GOT3 (cell line): ENCODE results near the gene FHL1.
"Not testable (repeated sequence)": the region's sequence is repeated elsewhere in the genome, so short reads cannot be mapped to it uniquely, and the experiment has no call there.

Experiments used
- DNase-seq: peaks from one replicate; lab custom pipeline; 2025; ENCODE audit warnings: mixed read lengths; lab: John Stamatoyannopoulos, UW

The FHL1 gene

DNA sequence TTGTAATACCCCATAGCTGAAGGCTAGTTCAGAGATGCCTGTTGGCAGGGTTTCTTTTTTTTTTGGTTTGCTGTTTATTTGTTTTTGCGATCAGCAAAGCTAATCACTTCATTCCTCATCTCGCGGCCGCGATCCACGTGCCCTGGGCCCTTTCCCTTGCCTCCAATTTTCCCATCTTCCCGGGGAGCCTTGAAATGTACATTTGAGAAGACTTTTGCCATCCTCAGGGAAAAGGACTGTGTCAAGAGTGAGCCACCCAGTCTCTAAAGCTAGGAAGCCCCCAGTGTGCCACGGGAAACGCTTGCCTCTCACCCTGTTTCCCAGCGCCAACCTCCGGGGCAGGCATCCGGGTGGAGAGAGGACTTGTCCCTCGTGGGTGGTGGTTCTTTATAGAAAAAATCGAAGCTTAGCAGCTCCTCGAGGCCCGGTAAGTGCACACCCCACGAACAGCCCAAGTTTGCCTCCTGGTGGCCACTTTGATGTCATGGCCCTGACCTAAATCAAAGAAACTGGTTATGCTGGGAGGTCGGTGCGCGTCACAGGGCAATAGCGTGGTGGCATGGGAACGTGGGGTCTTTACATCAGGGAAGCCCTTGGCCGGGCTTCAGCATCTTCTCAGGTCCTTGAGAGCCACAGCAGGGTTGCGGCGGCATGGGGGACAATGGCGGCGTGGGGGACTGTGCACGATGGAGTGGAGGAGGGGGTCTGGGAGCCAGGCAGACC is 61.8 kb downstream of the FHL1 start:
- no peak for DNase-seq

DNA sequence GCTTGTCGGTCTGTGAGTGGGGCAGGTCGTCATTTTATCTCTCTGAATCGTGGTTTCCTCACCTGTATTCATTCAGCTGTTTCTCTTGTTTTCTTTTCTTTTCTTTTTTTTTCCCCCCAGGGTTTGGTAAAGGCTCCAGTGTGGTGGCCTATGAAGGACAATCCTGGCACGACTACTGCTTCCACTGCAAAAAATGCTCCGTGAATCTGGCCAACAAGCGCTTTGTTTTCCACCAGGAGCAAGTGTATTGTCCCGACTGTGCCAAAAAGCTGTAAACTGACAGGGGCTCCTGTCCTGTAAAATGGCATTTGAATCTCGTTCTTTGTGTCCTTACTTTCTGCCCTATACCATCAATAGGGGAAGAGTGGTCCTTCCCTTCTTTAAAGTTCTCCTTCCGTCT is 62.4 kb downstream of the FHL1 start:
- DNase-seq, result no peak

DNA sequence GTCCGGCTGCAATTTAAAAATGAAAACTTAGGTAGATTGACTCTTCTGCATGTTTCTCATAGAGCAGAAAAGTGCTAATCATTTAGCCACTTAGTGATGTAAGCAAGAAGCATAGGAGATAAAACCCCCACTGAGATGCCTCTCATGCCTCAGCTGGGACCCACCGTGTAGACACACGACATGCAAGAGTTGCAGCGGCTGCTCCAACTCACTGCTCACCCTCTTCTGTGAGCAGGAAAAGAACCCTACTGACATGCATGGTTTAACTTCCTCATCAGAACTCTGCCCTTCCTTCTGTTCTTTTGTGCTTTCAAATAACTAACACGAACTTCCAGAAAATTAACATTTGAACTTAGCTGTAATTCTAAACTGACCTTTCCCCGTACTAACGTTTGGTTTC is 62.9 kb downstream of the FHL1 start:
- DNase-seq, result no peak

DNA sequence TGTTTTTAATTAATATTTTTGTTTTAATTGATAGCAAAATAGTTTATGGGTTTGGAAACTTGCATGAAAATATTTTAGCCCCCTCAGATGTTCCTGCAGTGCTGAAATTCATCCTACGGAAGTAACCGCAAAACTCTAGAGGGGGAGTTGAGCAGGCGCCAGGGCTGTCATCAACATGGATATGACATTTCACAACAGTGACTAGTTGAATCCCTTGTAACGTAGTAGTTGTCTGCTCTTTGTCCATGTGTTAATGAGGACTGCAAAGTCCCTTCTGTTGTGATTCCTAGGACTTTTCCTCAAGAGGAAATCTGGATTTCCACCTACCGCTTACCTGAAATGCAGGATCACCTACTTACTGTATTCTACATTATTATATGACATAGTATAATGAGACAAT is 63.5 kb downstream of the FHL1 start:
- no peak for DNase-seq

DNA sequence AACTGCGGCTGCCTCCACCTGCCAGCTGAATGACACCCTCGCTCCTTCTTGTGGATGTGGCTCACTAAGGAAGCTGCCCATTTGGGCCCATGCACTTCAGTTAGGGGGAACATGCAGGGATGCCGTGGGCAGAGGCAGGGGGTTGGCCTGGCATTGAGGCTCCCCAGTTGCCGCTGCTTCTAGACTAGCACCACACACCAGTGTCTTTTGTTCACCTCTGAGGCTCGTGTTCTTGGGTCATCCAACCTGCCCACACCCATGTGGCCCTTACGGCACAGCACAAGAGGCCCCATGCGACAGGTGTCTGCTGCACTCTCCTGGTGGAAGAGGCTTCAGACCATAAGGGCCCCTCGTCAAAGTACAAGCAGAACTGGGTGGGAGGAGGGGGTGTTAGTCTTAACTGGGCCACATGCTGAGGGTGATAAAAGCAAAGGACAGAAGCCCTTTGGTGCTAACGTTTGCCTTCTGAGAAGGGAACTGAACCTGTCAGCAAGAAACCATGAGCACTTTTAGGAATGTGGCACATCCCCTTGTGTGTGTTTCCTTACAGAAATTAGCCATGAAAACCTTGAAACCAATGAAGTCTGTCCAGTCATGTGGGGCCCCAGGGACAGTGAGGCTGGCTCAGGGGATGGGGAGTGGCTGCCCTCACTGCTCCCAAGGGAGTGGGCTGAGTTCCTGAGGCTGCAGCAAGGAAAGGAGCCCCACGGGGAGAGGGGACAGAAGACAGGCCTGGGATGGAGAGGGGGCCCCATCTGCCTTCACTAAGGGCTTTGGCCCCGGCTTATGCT is 64.6 kb downstream of the FHL1 start:
- DNase-seq, result no peak

DNA sequence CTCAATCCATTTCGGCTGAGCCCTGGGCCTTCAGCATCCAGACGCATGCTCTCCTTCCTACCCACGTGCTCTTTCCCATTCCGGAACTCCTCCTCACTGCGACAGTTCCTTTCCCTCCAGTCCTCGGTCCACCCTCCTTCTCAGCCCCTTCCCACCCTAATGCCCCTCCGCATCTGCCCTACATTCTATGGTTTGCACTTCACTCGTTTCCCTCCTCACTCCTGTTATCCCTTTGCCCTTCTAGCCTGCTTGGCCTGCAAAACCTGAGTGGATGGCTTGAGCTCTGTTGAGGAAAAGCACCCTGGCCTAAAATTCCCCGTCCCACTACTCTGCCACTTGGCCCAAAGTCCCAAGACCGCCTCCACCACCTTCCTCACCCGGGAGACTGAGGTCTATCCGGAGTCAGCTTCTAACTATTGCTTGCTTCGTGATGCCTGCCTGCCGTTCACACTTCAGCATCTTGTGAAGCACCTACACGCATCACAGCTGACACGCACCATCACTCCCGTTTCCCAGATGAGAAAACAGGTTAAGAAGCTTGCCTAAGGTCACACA is 65.3 kb downstream of the FHL1 start:
- DNase-seq, result no peak

DNA sequence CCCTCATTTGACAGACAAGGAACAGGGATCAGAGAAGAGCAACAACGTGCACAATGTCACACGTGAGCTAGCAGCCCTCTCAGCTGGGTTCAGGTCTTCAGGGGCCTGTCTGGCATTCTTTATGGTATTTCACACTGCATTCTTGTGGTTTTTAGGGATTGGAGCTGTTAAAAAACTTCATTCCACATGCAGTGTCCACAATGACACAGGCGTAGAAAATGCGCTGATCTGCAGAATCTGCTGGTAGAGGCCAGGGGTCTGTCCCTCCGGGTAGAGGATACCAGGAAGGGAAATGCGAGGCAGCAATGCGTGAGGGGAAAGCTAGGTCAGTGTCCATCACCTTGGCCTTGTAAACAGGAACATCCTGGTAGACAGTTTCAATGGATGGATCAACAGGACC is 67.2 kb downstream of the FHL1 start:
- peak; percentile 2 for DNase-seq

DNA sequence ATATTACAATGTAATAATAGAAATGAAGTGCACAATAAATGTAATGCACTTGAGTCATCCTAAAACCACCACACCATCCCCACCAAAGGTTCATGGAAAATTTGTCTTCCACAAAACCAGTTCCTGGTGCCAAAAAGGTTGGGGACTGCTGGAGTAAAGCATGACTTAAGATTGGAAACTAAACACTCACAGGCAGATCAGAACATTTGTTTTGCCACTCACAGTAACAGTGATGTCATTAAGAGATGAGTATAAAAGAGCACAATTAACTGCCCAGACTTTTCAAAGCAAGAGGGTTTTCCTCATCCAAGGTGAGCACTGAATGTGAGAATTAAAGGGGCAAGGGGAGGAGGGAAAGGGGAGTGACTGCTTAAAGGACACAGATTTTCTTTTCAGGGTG is 68.2 kb downstream of the FHL1 start:
- no peak for DNase-seq

DNA sequence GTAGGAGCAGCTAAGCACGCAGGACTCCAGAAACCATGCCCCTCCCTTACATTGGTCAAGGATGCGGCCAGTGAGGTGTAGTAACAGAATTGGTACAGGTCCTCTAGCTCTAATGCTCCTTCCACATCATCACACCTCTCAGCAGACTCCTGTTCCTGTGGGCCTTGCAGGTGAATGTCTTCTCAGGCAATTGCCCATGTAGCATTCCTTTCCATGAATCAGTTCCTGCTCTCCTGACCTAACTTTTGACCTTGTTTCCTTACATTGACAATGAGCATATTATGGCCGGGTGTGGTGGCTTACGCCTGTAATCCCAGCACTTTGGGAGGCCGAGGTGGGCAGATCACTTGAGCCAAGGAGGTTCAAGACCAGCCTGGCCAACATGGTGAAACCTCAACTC is 72.6 kb downstream of the FHL1 start:
- no peak for DNase-seq

DNA sequence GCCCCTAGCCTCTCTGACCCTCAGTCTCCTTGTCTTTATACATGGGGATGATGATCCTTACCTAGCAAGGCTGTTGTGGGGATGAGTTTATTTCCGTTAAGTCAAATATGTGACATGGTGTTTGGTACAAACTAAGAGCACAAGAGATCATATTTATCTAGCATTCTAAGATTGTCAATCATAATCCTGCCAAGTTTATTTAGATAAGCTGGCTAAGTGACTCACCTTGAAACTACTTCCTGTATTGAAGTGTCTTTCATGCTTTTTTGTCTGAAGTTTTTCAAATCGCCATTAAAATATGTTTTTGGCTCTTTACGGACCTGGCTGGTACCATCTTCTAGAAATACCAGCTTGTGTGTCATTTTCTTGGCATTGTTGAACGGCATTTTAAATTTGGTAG is 73.2 kb downstream of the FHL1 start:
- DNase-seq, result no peak

DNA sequence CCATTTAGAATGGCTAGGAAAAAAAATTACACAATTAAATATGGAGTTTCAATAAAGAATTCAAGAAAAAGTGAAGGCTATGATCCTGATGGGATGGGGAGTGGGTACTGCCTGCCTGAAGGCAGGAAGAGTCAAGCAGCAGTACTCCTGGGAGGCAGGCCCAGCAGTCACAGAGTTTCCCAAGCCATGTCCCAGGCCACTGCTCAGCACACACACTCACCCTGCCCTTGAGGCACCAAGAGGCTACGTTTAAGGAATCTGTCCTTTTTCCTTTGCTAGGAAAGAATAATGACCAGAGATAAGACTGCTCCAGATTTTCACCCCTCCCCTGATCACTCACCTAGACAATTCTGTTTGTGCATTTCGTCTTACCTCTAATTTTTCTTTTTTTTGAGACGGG is 73.6 kb downstream of the FHL1 start:
- no peak for DNase-seq

DNA sequence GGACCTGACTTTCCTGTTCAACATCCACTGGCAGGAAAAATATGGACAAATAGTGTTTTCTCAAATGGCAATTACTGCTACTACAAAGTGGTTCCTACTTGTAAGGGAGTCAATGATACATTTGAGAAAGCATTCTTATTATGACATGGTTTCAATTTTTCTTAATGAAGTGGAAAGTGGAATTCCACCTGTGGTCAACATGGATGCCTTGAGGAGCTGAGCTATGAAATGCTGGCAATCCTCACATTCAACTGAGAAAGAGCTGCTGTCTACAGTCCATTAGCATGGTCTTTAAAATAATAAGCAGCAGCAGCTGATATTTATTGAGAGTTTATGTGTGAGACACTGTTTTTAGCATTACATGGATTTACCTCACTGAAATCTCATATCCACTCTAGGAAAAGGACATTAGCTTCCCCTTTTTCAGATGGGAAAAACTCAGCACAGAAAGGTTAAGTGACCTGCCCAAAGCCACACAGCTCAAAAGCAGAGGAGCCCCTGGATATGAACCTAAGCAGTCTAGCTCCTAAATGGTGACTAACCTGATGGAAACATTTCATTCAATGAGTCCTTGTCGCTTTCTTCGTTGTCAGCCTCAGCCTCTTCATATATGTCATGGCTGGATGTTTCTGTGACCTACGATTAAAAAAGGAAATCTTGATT is 74.6 kb downstream of the FHL1 start:
- no peak for DNase-seq

DNA sequence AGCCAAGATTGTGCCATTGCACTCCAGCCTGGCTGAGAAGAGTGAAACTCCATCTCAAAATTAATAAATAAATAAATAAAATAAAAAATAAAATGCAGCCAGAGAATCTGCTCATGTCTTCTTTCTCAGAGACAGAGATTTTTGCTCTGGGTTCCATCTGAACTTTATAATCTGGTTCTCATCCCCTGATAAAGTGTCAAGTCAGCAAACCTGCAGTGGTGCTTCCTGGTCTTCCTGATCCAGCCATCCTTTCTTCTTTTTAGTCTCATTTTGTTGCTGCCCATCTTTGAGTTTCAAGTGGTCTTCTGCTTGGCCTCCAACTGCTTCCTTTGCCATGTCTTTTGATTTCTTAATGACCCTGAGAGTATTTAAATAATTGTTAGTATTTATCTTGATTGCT is 79.7 kb downstream of the FHL1 start:
- no peak for DNase-seq

DNA sequence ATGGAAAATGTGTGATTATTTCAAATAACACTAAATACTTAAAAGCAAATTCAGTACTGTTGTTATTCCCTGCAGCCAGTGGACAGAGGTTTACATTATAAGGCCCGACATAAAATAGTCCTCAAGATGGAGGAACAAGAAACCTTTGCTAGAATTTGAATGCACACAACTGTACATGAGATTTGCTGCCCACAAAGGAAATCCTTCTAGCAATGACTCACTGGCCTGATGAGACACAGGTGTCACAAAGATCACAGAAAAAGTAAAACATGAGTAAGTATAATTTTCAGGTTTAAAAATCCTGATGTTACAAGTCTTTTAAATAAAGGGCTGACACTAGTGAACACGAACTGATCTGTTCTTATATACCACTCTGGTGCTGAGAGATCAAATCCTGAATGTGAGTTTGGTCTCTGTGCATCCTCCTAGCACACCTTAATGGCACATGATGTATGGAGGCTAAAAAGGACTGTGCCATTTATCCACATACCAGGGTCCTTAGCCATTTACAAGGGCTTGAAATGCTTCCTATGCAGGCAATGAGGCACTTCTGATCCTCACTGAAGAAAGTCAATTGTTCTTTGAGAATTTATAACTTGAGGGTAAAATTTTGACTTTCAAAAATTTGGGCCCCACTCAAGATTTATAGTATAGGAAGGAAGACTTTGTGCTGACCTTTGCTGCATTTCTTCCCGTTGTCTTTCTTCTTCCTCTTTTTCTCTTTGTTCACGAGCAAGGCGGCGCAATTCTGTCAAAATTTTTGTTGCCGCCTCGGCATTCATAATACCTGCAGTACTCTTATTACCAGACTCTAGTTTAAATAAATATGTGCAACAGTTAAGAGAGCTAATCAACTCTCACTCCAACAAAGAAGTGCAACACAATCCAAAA is 80.9 kb downstream of the FHL1 start:
- DNase-seq, result no peak

DNA sequence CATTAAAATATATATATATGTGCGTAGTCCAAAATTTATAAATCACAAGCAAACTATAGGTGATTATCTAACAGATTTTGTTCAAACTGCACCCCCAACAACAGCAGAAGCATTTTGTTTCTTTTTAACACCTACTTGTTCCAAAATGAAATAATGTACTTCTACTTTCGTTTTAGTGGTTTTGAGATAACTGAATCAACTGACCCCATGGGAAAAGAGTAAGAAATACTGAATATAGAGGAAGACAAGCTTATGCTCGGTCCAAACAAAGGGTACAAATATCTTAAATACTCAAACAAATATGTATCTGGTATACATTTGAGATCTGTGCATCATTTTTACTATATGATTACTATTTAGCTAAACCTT is 81.5 kb downstream of the FHL1 start:
- DNase-seq, result no peak

DNA sequence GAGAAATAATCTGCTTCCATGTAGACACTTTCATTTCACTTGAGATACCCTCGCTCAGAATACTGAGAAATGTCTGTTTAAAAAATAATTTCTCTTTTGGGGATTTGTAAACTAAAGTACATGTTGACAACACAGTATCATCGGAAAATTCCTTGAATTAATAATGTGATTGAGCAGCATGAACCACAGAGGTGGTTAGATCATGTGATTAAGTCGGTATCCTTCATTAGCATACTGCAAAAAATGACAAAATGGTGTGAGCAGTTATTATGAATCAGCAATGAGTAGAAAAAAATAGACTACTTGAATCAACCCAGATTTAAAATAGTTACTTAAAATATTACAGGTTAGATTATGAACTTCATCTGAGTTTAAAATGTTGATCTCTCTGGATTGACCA is 89.7 kb downstream of the FHL1 start:
- DNase-seq, result no peak

DNA sequence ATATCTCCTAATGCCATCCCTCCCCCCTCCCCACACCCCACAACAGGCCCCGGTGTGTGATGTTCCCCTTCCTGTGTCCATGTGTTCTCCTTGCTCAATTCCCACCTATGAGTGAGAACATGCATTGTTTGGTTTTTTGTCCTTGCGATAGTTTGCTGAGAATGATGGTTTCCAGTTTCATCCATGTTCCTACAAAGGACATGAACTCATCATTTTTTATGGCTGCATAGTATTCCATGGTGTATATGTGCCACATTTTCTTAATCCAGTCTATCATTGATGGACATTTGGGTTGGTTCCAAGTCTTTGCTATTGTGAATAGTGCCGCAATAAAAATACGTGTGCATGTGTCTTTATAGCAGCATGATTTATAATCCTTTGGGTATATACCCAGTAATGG is 90.5 kb downstream of the FHL1 start:
- not testable (repeated sequence) for DNase-seq

DNA sequence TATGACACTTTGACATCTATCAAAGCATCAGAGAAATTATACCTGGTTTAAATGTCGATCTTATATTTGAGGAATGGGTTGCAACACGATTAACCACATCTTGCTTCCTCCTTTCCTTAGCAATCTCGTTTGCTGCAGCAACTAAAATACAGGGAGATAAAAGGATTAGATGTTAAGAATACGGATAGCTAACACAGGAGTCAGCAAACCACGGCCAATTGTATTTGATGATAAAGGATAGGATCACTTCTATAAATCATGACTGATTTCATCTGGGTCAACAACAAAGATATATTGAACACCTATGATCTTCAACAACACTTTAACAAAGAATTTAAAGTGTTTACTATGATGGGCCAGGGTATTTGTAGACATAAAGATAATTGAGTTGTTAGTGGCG is 98.9 kb downstream of the FHL1 start:
- DNase-seq, result no peak

DNA sequence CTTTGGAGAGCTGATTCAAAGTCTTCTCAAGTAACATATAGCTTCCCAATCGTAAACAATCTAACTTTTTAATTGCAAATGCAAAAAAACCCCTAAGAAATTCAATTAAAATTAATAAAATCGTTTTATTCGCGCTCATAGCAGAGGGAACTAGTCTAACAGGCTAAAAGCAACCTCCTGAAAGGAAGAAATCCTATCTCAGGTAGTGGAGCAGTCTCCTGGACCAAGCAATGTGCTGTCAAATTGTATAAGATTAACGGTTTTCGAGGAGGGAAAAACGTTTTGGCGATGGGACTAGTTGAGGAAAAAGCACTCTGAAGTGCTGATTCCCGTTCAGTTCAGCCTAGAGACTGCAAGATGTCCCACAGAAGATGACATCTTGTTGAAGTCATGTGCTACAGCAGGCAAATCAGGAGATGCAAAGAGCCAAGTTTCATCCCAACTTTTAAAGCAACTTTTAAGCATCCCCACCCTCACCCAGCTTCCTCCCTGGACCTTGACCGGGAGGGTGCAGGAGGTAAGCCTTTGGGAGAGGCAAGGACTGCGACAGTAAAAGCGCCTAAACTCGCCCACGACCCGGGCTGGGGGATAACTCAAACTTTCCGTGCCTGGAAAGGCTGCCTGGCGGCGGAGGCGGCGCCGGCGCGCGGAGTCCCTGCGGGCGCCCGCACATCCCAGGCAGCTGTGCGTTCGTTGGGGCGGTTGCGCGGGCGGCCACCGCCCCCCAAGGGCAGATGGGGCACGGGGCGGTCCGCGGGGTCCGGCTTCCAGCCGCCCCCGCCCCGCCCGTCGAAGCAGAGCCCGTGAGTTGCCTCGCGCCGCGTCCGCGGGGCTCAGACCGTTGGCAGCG is 103.1 kb downstream of the FHL1 start:
- no peak for DNase-seq

DNA sequence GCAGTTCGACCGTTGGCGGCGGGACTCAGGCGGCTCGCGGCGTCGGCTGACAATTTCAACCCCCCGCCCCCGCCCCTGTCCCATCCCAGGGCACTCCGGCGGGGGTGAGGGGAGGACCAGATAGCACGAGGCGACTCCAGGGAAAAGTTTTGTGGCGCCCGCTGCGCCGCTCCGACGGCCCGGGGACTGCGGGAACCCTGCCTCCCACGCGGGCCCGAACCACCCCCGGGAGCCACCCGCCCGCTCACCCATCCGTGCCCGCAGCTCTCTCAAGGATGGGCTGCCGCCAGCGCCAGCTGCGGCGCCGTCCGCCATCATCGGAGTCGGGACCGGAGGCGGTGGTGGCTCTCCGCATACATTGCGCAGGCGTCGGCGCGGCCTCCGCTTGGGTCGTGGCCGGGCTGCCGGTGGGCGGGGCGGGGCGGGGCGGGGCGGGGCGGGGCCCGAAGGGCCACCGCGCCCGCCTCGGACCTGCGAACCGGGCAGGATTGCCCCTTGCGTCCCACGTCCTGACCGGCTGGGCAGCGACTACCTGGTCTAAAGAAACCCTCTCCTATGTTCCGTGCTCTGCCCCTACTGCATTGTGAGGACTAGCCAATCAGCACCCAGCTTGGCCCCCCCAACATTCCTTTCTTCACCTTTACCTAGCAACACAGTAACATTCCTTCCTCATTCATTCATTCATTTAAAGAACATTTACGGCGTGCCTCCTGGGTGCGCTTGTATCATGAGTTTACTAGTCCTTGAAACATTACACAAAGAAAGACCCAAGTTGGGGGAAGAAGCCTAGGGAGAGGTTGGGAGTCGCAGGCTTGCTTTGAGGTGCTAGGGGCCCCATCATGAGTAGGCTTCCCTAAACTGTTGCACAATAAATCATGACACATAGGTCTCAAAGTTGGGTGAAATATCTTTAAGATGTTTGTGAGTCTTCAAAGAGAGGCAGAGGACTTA is 104.0 kb downstream of the FHL1 start, which contains the start of gene MAP7D3:
TSS of gene MAP7D3 (minus strand) at position 360 of the 951 bp plus-strand sequence. CDS start at position 318, 42 bp downstream.
- no peak for DNase-seq
